A549 (cell line): ENCODE measurements around the gene VENTX. TPM values are rescaled to one million over a fixed set of nuclear protein-coding genes. Genes with fewer than 3 reads are reported as not detected.
A peak's percentile ranks its signal among the peaks of the same experiment; 100 is the strongest.

ENCODE experiments used
- ATAC-seq, 2 experiments: fragments of 200-7000 bp in 1 of 2; fragments of >200 bp in 1 of 2; cut with Nextera tagmentation in 1 of 2; cut with Tn5 transposase in 1 of 2; 3 replicates each; pipeline versions ENCODE4 v1.8.0 to v1.9.1; 2018 to 2020; ENCODE audit warnings: mild to moderate bottlenecking in 1 of 2, moderate library complexity in 1 of 2
- CTCF ChIA-PET: fragments of 300-600 bp; sonication (Branson Sonifier 250); formaldehyde crosslinking; extraction: SDS; loops from one replicate; lab custom pipeline; 2021; ENCODE audit warnings: antibody characterized with exemption, inconsistent platforms; lab: Yijun Ruan, JAX
- POLR2A ChIA-PET: fragments of 350-600 bp; formaldehyde crosslinking; extraction: SDS; loops from one replicate; lab custom pipeline; 2021; ENCODE audit warnings: antibody characterized with exemption, inconsistent platforms; lab: Yijun Ruan, JAX
- DNase-seq, 2 experiments: peaks; one replicate each; pipeline versions ENCODE4 v3.0.0 to v3.0.0-alpha.2; 2011 to 2016; ENCODE audit warnings: low read depth in 1 of 2, low spot score in 1 of 2
- FAIRE-seq: peaks from 2 replicates; lab custom pipeline; 2011; peaks lifted over from hg19 to GRCh38; lab: Jason Lieb, UNC
- H3K27ac ChIP-seq, 2 experiments: fragments of >200 bp; sonication (Bioruptor Twin); formaldehyde crosslinking; 3 replicates each; pipeline ENCODE4 v1.5.1; 2016 to 2017
- H3K4me1 ChIP-seq: fragments of >200 bp; sonication (Bioruptor Twin); formaldehyde crosslinking; 3 replicates; pipeline ENCODE4 v1.6.1; 2016
- H3K4me2 ChIP-seq: fragments of >200 bp; sonication (Bioruptor Twin); formaldehyde crosslinking; 3 replicates; pipeline ENCODE4 v1.6.1; 2016
- H3K4me3 ChIP-seq: fragments of >200 bp; sonication (Bioruptor Twin); formaldehyde crosslinking; 3 replicates; pipeline ENCODE4 v1.5.1; 2016
- H3K9me3 ChIP-seq: fragments of >200 bp; sonication (Bioruptor Twin); formaldehyde crosslinking; 3 replicates; pipeline ENCODE4 v1.6.1; 2016
- BHLHE40 ChIP-seq: IDR thresholded peaks from 2 replicates; pipeline ENCODE4 v1.6.1; 2012; ENCODE audit warnings: low read depth, low read length, inconsistent platforms
- CBX8 ChIP-seq: fragments of 200-600 bp; sonication (generic); IDR thresholded peaks from 2 replicates; pipeline ENCODE4 v1.6.1; 2016
- EHF ChIP-seq: fragments of 250-450 bp; sonication (Bioruptor Pico); IDR thresholded peaks from 2 replicates; pipeline ENCODE4 v1.5.0; 2020; ENCODE audit warnings: mild to moderate bottlenecking
- FOSL2 ChIP-seq, 2 experiments: fragments of 450-650 bp in 1 of 2; fragments of >200 bp in 1 of 2; sonication (Bioruptor Twin) in 1 of 2; formaldehyde crosslinking; IDR thresholded peaks; 2 replicates each; pipeline versions ENCODE4 v1.5.0 to v1.6.1; 2016 to 2020; ENCODE audit warnings: mild to moderate bottlenecking in 1 of 2, moderate library complexity in 1 of 2
- GATA3 ChIP-seq: IDR thresholded peaks from 2 replicates; pipeline ENCODE4 v1.6.1; 2012; ENCODE audit warnings: borderline replicate concordance
- HEYL ChIP-seq: fragments of 250-450 bp; sonication (Bioruptor Pico); IDR thresholded peaks from 2 replicates; pipeline ENCODE4 v1.8.0; 2021; ENCODE audit warnings: mild to moderate bottlenecking, moderate library complexity
- HOXA7 ChIP-seq: fragments of 250-450 bp; sonication (Bioruptor Pico); IDR thresholded peaks from 2 replicates; pipeline ENCODE4 v1.5.0; 2020; ENCODE audit warnings: mild to moderate bottlenecking, moderate library complexity
- HOXB13 ChIP-seq: fragments of 250-450 bp; sonication (Bioruptor Pico); IDR thresholded peaks from 2 replicates; pipeline ENCODE4 v1.5.0; 2020; ENCODE audit warnings: low read depth, mild to moderate bottlenecking, moderate library complexity
- HOXB5 ChIP-seq: fragments of 250-450 bp; sonication (Bioruptor Pico); IDR thresholded peaks from 2 replicates; pipeline ENCODE4 v1.5.0; 2020; ENCODE audit warnings: mild to moderate bottlenecking, moderate library complexity
- JUN ChIP-seq, 2 experiments: fragments of >200 bp; sonication (Bioruptor Twin); formaldehyde crosslinking; IDR thresholded peaks; 2 replicates in 1 of 2; 3 replicates in 1 of 2; pipeline ENCODE4 v1.6.1; 2016 to 2017
- JUNB ChIP-seq: fragments of >200 bp; sonication (Bioruptor Twin); formaldehyde crosslinking; IDR thresholded peaks from 2 replicates; pipeline ENCODE4 v1.6.1; 2016
- MYC ChIP-seq: IDR thresholded peaks from 2 replicates; pipeline ENCODE4 v1.6.1; 2012; ENCODE audit warnings: mild to moderate bottlenecking, inconsistent platforms, low read length, improper control_type of control experiment, borderline replicate concordance
- PHF8 ChIP-seq: fragments of 200-600 bp; sonication (generic); IDR thresholded peaks from 2 replicates; pipeline ENCODE4 v1.6.1; 2016; ENCODE audit warnings: low read depth, mild to moderate bottlenecking, antibody characterized with exemption, moderate library complexity, borderline replicate concordance
- RARB ChIP-seq: fragments of 250-450 bp; sonication (Bioruptor Pico); IDR thresholded peaks from 2 replicates; pipeline ENCODE4 v1.8.0; 2021; ENCODE audit warnings: mild to moderate bottlenecking, moderate library complexity
- RCOR1 ChIP-seq: fragments of 150-350 bp; IDR thresholded peaks from 2 replicates; pipeline ENCODE4 v1.6.1; 2014; ENCODE audit warnings: antibody characterized with exemption, low read length, low read depth
- SMC3 ChIP-seq: fragments of >200 bp; sonication (Bioruptor Twin); formaldehyde crosslinking; IDR thresholded peaks from 3 replicates; pipeline ENCODE4 v1.6.1; 2018; ENCODE audit warnings: inconsistent platforms
- SREBF2 ChIP-seq: fragments of 450-650 bp; IDR thresholded peaks from 2 replicates; pipeline ENCODE4 v1.6.1; 2014; ENCODE audit warnings: mild to moderate bottlenecking, moderate library complexity
- ZFP36 ChIP-seq: fragments of 450-650 bp; IDR thresholded peaks from 2 replicates; pipeline ENCODE4 v1.6.1; 2014; ENCODE audit warnings: borderline replicate concordance; ENCODE audit not compliant: partially characterized antibody
- WGBS: methylation state at CpG from one replicate; pipeline ENCODE4 v1.1.6; 2017; ENCODE audit errors: missing lambda C conversion rate; 5-methylcytosine and 5-hydroxymethylcytosine counted together
- polyA plus RNA-seq, 4 experiments: library from polyadenylated mRNA; depleted of rRNA in 3 of 4; stranded (reverse); fragments of >200 nt; fragmentation: RNase III in 1 of 4; extraction: RNeasy Plus Mini Kit Qiagen cat#74134 plus additional on column Dnase treatment in 1 of 4; gene quantifications; 2 replicates in 3 of 4; 3 replicates in 1 of 4; pipeline ENCODE4 v1.2.3, GENCODE V29; 2011 to 2017
- TF ChIP-seq, protein P1 (sequence below): IDR thresholded peaks from 2 replicates; pipeline ENCODE4 v1.6.1; 2012
- TF ChIP-seq, protein P2 (sequence below): fragments of >200 bp; sonication (Bioruptor Twin); formaldehyde crosslinking; IDR thresholded peaks from 2 replicates; pipeline ENCODE4 v1.6.1; 2016
- TF ChIP-seq, protein P3 (sequence below): fragments of 150-350 bp; IDR thresholded peaks from 2 replicates; pipeline ENCODE4 v1.6.1; 2014; ENCODE audit warnings: low read depth, mild to moderate bottlenecking, low read length
- TF ChIP-seq, protein P4 (sequence below): fragments of >200 bp; sonication (Bioruptor Twin); formaldehyde crosslinking; IDR thresholded peaks from 3 replicates; pipeline ENCODE4 v1.5.1; 2016

Gene VENTX
- polyA plus RNA-seq, 2 of the 4 experiments (the other 2 are of a cell fraction), result not detected

DNA sequence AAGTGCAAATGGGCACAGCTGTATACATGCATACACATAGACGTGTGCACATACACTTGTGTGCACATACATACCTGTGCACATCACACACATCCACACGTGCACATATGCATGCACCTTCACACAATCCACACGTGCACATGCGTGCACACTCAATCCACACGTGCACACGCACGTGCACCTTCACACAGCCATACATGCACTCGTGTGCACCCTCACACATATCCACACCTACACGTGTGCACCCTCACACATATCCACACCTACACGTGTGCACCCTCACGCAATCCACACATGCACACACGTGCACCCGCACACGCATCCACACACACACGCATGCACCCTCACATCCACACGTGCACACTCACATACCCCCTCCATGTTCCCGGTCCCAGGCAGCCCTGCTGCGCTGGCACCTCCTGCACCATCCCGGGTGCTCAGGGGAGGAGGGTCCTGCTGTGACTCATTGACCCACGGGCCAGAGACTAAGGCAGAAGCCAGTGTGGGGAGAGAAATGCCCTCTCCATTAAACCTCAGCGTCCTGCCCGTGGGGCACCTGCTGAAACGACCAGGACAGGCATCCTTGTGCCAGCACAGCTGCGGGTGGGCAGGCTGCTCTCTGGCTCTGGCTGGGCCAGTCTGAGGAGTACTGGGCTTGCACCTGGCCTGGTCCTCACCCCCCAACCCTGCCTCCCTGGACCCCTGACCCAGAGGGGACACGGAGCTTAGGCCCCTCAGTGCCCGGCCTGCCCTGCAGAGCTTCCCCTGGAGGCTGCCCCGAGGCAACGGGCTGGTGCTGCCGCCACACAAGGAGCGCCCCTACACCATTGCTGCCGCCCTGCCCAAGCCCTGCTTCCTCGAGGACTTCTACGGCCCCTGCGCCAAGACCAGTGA is 25.4 kb upstream of the VENTX start:
- no peak overlapping the region for H3K4me3 ChIP-seq
- no peak for TF ChIP-seq HEYL (CRISPR knock-in tag)
- no peak for TF ChIP-seq JUNB
- no peak for TF ChIP-seq HOXB13
- TF ChIP-seq, protein P1, sequence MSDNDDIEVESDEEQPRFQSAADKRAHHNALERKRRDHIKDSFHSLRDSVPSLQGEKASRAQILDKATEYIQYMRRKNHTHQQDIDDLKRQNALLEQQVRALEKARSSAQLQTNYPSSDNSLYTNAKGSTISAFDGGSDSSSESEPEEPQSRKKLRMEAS, result no peak
- no peak for TF ChIP-seq JUN (IDR thresholded peaks at IDR 0.05)
- TF ChIP-seq, protein P2, sequence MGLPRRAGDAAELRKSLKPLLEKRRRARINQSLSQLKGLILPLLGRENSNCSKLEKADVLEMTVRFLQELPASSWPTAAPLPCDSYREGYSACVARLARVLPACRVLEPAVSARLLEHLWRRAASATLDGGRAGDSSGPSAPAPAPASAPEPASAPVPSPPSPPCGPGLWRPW, result no peak
- TF ChIP-seq, all 56 proteins: peak for 0
- no peaks in the 10 kb centered on the region for H3K4me1 ChIP-seq
- peak; percentile 4 to 25; a peak in 1 of 6 replicates for ATAC-seq
- WGBS, result 44% methylated on average over 25 of the region's 34 CpGs
- no peak for FAIRE-seq
- DNase-seq, result no peak
- POLR2A ChIA-PET, result no interaction called here
- H3K4me2 ChIP-seq, result no peak overlapping the region
- CTCF ChIA-PET, result no interaction called here
- H3K27ac ChIP-seq, result no peak overlapping the region
- no peaks in the 10 kb centered on the region for H3K9me3 ChIP-seq

DNA sequence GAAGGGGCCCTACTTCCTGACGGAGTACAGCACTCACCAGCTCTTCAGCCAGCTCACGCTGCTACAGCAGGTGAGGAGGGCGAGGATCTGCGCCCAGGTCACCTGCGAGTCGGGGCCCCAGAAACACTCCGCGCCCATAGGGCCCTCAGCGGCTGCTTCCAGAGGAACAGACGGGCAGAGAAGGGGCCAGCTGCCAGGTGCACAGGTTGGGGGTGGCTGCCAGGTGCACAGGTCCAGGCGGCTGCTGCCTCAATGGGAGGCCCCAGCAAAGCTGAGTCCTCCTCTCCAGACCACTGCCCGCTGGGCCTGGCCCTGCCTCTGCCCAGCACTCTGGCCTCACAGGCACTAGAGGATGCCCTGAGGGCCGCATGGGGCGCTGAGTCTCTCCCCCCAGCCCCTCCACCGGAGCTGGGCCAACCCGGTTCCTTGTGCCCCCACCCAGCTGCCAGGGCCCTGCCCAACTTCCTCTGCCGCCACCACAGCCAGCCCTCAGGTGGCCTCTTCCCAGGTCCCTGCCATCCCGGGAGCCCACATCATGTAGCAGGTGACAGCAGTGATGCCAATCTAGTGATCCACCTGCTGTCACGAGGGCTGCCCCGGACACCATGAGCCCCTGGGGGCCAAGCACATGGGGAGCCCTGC is 24.7 kb upstream of the VENTX start:
- Histone ChIP-seq H3K4me2 (no peak overlapping the region), H3K9me3 (no peaks in the 10 kb centered on the region), H3K4me3 (no peak overlapping the region)
- ATAC-seq, result peak in 1 of 2 experiments; percentile 8; a peak in 1 of 6 replicates
- TF ChIP-seq RARB (no peak), ZFP36 (no peak), FOSL2 (IDR thresholded peaks at IDR 0.05) (no peak), FOSL2 (CRISPR knock-in tag; IDR thresholded peaks at IDR 0.05) (no peak), EHF (no peak), HOXA7 (CRISPR knock-in tag) (no peak), BHLHE40 (no peak), MYC (no peak), SMC3 (no peak), CBX8 (no peak), PHF8 (no peak), RCOR1 (no peak), GATA3 (no peak), SREBF2 (no peak), HOXB5 (CRISPR knock-in tag) (no peak)
- TF ChIP-seq, protein P3, sequence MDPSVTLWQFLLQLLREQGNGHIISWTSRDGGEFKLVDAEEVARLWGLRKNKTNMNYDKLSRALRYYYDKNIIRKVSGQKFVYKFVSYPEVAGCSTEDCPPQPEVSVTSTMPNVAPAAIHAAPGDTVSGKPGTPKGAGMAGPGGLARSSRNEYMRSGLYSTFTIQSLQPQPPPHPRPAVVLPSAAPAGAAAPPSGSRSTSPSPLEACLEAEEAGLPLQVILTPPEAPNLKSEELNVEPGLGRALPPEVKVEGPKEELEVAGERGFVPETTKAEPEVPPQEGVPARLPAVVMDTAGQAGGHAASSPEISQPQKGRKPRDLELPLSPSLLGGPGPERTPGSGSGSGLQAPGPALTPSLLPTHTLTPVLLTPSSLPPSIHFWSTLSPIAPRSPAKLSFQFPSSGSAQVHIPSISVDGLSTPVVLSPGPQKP, result no peak
- TF ChIP-seq, protein P4, sequence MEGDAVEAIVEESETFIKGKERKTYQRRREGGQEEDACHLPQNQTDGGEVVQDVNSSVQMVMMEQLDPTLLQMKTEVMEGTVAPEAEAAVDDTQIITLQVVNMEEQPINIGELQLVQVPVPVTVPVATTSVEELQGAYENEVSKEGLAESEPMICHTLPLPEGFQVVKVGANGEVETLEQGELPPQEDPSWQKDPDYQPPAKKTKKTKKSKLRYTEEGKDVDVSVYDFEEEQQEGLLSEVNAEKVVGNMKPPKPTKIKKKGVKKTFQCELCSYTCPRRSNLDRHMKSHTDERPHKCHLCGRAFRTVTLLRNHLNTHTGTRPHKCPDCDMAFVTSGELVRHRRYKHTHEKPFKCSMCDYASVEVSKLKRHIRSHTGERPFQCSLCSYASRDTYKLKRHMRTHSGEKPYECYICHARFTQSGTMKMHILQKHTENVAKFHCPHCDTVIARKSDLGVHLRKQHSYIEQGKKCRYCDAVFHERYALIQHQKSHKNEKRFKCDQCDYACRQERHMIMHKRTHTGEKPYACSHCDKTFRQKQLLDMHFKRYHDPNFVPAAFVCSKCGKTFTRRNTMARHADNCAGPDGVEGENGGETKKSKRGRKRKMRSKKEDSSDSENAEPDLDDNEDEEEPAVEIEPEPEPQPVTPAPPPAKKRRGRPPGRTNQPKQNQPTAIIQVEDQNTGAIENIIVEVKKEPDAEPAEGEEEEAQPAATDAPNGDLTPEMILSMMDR, result no peak
- TF ChIP-seq, all 56 proteins: peak for 0
- WGBS, result 63% methylated on average over 11 of the region's 20 CpGs
- DNase-seq (no peak), FAIRE-seq (no peak)
- Histone ChIP-seq H3K27ac (no peak overlapping the region), H3K4me1 (no peaks in the 10 kb centered on the region)
- CTCF ChIA-PET, result no interaction called here
- POLR2A ChIA-PET, result no interaction called here
